HepG2 (cell line): ENCODE data around the gene URAD. TPM values are rescaled to one million over a fixed set of nuclear protein-coding genes. Genes with fewer than 3 reads are reported as not detected.
A peak's percentile ranks its signal among the peaks of the same experiment; 100 is the strongest.

ENCODE experiments used
- ATAC-seq: fragments of 200-7000 bp; cut with Tn5 transposase; 3 replicates; pipeline ENCODE4 v1.9.1; 2020; ENCODE audit warnings: mild to moderate bottlenecking, moderate library complexity
- BruUV-seq: library from RNA; stranded (reverse); fragments of 400-500 nt; replicated peaks from 2 replicates; lab custom pipeline; 2021; lab: Mats Ljungman, UMichigan
- CTCF ChIA-PET: fragments of 300-600 bp; formaldehyde crosslinking; extraction: SDS; loops from one replicate; lab custom pipeline; 2021; ENCODE audit warnings: low total read pairs, inconsistent platforms, low intra/inter-chr PET ratio; lab: Yijun Ruan, JAX
- POLR2A ChIA-PET: fragments of 350-600 bp; sonication (Branson Sonifier 250); formaldehyde crosslinking; loops from one replicate; lab custom pipeline; 2020; ENCODE audit warnings: antibody characterized with exemption, inconsistent platforms; lab: Yijun Ruan, JAX
- DNase-seq: peaks from one replicate; pipeline ENCODE4 v3.0.0-alpha.2; 2015; ENCODE audit warnings: low spot score
- FAIRE-seq: peaks from 3 replicates; lab custom pipeline; 2011; peaks lifted over from hg19 to GRCh38; lab: Jason Lieb, UNC
- H2AFZ ChIP-seq: one replicate; pipeline ENCODE4 v1.6.1; 2011; ENCODE audit warnings: low read length, inconsistent platforms
- H3K27ac ChIP-seq: fragments of 300-600 bp; 3 replicates; pipeline ENCODE4 v1.8.0; 2011; ENCODE audit warnings: mixed run types, mild to moderate bottlenecking, mixed read lengths, low read length, inconsistent platforms; ENCODE audit not compliant: insufficient read depth; ENCODE audit errors: extremely low read length
- H3K27me3 ChIP-seq, 2 experiments: fragments of 200-600 bp in 1 of 2; 2 replicates in 1 of 2; 3 replicates in 1 of 2; pipeline versions ENCODE4 v1.6.0 to v1.8.0; 2011; ENCODE audit warnings: low read length in 2 of 2, mild to moderate bottlenecking in 2 of 2, moderate library complexity in 2 of 2, inconsistent platforms in 1 of 2; ENCODE audit not compliant: insufficient read depth in 2 of 2, control insufficient read depth in 1 of 2
- H3K36me3 ChIP-seq, 2 experiments: fragments of 200-600 bp in 1 of 2; replicated peaks in 1 of 2; 2 replicates in 1 of 2; 3 replicates in 1 of 2; pipeline versions ENCODE4 v1.5.1 to v1.8.0; 2011; ENCODE audit warnings: low read length in 2 of 2, inconsistent platforms in 1 of 2; ENCODE audit not compliant: insufficient read depth in 2 of 2, control insufficient read depth in 1 of 2
- H3K4me1 ChIP-seq: 2 replicates; pipeline ENCODE4 v1.5.1; 2012; ENCODE audit warnings: low read length, inconsistent platforms; ENCODE audit not compliant: insufficient read depth
- H3K4me2 ChIP-seq: 2 replicates; pipeline ENCODE4 v1.6.0; 2011; ENCODE audit warnings: low read depth, low read length, inconsistent platforms
- H3K4me3 ChIP-seq, 3 experiments: fragments of 200-600 bp in 1 of 3; sonication (generic), shearing (Covaris generic) in 1 of 3; replicated peaks in 1 of 3; 2 replicates each; pipeline ENCODE4 v1.5.1; 2011 to 2016; ENCODE audit warnings: low read length in 3 of 3, inconsistent platforms in 2 of 3, low read depth in 2 of 3, mild to moderate bottlenecking in 2 of 3, control low read depth in 1 of 3, mixed read lengths in 1 of 3; ENCODE audit not compliant: insufficient read depth in 1 of 3
- H3K79me2 ChIP-seq: one replicate; pipeline ENCODE4 v1.6.1; 2011; ENCODE audit warnings: low read length, inconsistent platforms; ENCODE audit not compliant: insufficient read depth
- H3K9ac ChIP-seq: 2 replicates; pipeline ENCODE4 v1.6.0; 2011; ENCODE audit warnings: mild to moderate bottlenecking, low read depth, low read length, inconsistent platforms; ENCODE audit not compliant: insufficient read depth
- H3K9me3 ChIP-seq: 2 replicates; pipeline ENCODE4 v1.5.1; 2012; ENCODE audit warnings: mild to moderate bottlenecking, low read length
- H4K20me1 ChIP-seq: 2 replicates; pipeline ENCODE4 v1.6.0; 2011; ENCODE audit warnings: inconsistent platforms, mild to moderate bottlenecking, low read length, moderate library complexity; ENCODE audit not compliant: insufficient read depth
- AFF4 ChIP-seq: sonication (generic); formaldehyde crosslinking; IDR thresholded peaks from 2 replicates; pipeline ENCODE4 v1.4.0; 2020; ENCODE audit warnings: missing genetic modification reagents
- CBX2 ChIP-seq, 2 experiments: fragments of 200-600 bp in 1 of 2; sonication (generic); formaldehyde crosslinking in 1 of 2; IDR thresholded peaks; 2 replicates each; pipeline versions ENCODE4 v1.7.0 to v1.8.1; 2018 to 2022; ENCODE audit warnings: low read depth in 2 of 2, low read length in 1 of 2, mild to moderate bottlenecking in 1 of 2, missing genetic modification reagents in 1 of 2
- ZSCAN20 ChIP-seq: sonication (generic); formaldehyde crosslinking; IDR thresholded peaks from 2 replicates; pipeline ENCODE4 v1.4.0; 2020; ENCODE audit warnings: missing genetic modification reagents, mild to moderate bottlenecking, borderline replicate concordance
- WGBS: methylation state at CpG from one replicate; pipeline ENCODE4 v1.1.6; 2017; ENCODE audit warnings: low lambda C conversion rate; 5-methylcytosine and 5-hydroxymethylcytosine counted together
- in situ Hi-C: cut with HindIII; loops from 2 replicates; pipeline ENCODE4 v1.10.0; 2017; ENCODE audit warnings: low pct_unique_long_range_greater_than_20kb; ENCODE audit not compliant: extremely low pct_ligation_motif_present
- intact Hi-C: fragments of 100-400 bp; cut with micrococcal nuclease; formaldehyde crosslinking; loops from one replicate; pipeline ENCODE4 v1.10.0; 2022; ENCODE audit not compliant: unreplicated experiment
- polyA plus RNA-seq, 8 experiments: library from polyadenylated mRNA; depleted of rRNA in 3 of 8; stranded (reverse) in 7 of 8; unstranded in 1 of 8; fragments of >200 nt; fragmentation: Illumina TruSeq in 4 of 8; extraction: Trizol in 4 of 8; gene quantifications; 2 replicates each; pipeline versions ENCODE4 v1.2.1 to v1.2.3, GENCODE V29; 2011 to 2016; ENCODE audit warnings: low read depth in 4 of 8, missing spikeins in 1 of 8, mixed read lengths in 1 of 8; ENCODE audit not compliant: insufficient read depth in 1 of 8
- total RNA-seq, 5 experiments: library from RNA; depleted of rRNA; stranded (reverse); fragments of >200 nt; fragmentation: Illumina TruSeq; extraction: Trizol; gene quantifications; 2 replicates each; pipeline ENCODE4 v1.2.3, GENCODE V29; 2016; ENCODE audit warnings: low read depth in 1 of 5

URAD gene
- total and polyA plus RNA-seq, 2 of the 13 experiments (the other 11 are each of a cell fraction or from before 2014, with no cell fraction given): not detected

GRCh38 chr13:27961227-27962085, 27.0 kb downstream of the URAD start:
- in situ Hi-C loops: loop anchor here (25.0 kb wide), 1 partner anchor 999 kb away; no protein-coding TSS in a partner anchor
- CTCF ChIA-PET: interaction anchor here (1.4 kb wide), 1 partner anchor 92 kb away, joined by 4 read pairs; no protein-coding TSS in a partner anchor
- DNase-seq: peak; percentile 20

More at GRCh38 chr13:27961227-27962085, 27.0 kb downstream of the URAD start:
- Histone ChIP-seq H3K4me1 (peaks cover 61% of the 10 kb centered on the region), H3K9me3 (no peaks in the 10 kb centered on the region), H3K4me3 (peak overlapping the region; percentile 55 to 77 (median 77)), H3K27ac (peak overlapping the region; percentile 98), H2AFZ (no peak overlapping the region), H4K20me1 (no peaks in the 10 kb centered on the region), H3K27me3 (peaks cover 4 to 16% of the 10 kb centered on the region in 2 experiments; a peak in 2 of 5 replicates), H3K36me3 (no peaks in the 10 kb centered on the region), H3K9ac (peak overlapping the region; percentile 76), H3K79me2 (no peaks in the 10 kb centered on the region), H3K4me2 (peak overlapping the region; percentile 89)
- no peak for ATAC-seq
- TF ChIP-seq ZSCAN20 (CRISPR knock-in tag) (0 out of 2 replicates have a peak, but pooled peaks have one; percentile 5), AFF4 (CRISPR knock-in tag) (no peak), CBX2 (IDR thresholded peaks at IDR 0.05; ENCODE audit: low read depth, low read length) (peak; percentile 80; the same call in 1 of the 2 replicates), CBX2 (CRISPR knock-in tag; IDR thresholded peaks at IDR 0.05; ENCODE audit: low read depth) (no peak)
- POLR2A ChIA-PET: interaction anchor here (0.9 to 2.4 kb wide), 7 partner anchors 8 to 565 kb away, joined by 3 to 9 read pairs (median 6); partner anchors contain the start of genes MTIF3 and PDX1
- no peak for FAIRE-seq
- WGBS: 1% methylated on average over 24 of the region's 25 CpGs
- intact Hi-C loops: loop anchor here (2.0 kb wide), 2 partner anchors 23 to 41 kb away; no protein-coding TSS in a partner anchor
- TSS peak; percentile 79 for BruUV-seq
